Stimulated activated CD4-positive, alpha-beta T cell treated with anti-CD3 and anti-CD28 coated beads, Interleukin-15, amount 100 ng/mL, for 24 hours (primary cell): ENCODE data around the gene ARHGAP26.
"Not testable (repeated sequence)": the region's sequence is repeated elsewhere in the genome, so short reads cannot be mapped to it uniquely, and the experiment has no call there.

Source experiments
- DNase-seq: peaks from one replicate; pipeline ENCODE4 v3.0.0-alpha.2; 2020

The ARHGAP26 gene

DNA sequence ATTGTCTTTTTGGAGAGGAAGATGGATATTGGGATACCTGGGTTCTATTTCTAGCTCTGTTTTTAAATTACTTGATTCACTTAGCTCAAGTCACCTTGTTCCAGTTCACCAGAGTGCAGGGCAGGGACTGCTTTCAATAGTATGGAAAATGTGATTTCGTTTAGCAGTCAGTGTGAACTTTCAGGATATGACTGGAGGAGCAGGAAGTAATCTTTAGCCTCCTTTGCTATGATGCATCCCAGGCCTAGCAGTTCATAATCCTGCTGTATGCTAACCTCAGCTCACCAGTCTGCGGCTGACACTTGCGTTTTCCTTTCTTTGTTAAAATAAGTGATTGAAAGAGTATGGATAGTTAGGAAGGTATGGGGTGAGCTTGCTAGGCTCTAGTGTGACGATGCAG is 169.7 kb downstream of the ARHGAP26 start:
- no peak for DNase-seq

DNA sequence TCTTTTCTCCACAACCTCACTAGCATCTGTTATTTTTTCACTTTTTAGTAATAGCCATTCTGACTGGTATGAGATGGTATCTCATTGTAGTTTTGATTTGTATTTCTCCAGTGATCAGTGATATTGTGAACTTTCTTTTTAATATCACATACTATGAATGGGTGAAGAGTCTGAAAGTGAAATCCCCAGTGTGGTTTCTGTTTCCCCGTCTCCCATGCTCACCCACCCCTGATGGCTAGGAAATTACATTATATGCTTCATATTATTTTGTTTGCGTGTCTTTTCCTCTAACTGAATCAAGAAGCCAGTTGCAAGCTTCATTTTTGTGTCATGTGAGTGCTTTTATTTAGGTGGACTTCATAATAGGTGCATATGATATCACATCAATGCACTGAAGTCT is 171.1 kb downstream of the ARHGAP26 start:
- DNase-seq, result no peak

GRCh38 chr5:142942901-142943300 is 172.7 kb downstream of the ARHGAP26 start:
- no peak for DNase-seq

DNA sequence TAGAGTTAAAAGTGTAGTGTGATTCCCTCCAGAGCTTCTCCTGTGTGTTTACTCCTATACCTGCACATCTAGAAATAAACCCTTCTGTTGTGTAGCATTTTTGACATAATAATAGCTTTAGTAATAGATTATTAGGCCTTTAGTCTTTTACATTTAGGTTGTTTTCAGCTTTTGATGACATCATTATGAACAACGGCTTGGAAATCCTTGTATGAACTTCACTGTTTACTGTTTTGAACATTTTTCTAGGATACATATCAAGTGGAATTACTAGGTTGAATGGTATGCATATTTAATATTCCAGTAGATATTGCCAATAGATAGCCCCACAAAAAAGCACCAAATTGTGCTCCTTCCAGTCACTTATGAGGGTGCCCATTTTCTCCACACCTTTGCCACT is 174.0 kb downstream of the ARHGAP26 start:
- DNase-seq, result no peak

DNA sequence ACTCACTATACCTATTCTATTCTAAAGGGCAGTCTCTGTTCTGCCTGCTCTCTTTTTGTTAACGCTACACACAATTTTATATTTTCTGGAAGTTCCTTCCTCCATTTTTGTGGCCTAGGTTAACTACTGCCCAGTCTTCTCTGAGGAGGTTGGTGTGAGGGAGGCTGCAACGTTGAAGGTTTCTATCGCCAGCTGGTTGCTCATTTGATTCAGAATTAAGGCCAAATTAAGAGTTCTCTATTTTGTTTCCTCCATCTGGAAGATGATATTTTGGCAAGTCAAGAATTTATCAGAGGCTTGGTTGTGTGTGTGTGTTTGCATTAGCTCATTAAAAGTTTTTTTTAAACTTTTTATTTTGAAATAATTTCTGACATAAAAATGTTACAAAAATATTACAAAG is 175.1 kb downstream of the ARHGAP26 start:
- no peak for DNase-seq

GRCh38 chr5:142945845-142946244 is 175.7 kb downstream of the ARHGAP26 start:
- DNase-seq, result no peak

DNA sequence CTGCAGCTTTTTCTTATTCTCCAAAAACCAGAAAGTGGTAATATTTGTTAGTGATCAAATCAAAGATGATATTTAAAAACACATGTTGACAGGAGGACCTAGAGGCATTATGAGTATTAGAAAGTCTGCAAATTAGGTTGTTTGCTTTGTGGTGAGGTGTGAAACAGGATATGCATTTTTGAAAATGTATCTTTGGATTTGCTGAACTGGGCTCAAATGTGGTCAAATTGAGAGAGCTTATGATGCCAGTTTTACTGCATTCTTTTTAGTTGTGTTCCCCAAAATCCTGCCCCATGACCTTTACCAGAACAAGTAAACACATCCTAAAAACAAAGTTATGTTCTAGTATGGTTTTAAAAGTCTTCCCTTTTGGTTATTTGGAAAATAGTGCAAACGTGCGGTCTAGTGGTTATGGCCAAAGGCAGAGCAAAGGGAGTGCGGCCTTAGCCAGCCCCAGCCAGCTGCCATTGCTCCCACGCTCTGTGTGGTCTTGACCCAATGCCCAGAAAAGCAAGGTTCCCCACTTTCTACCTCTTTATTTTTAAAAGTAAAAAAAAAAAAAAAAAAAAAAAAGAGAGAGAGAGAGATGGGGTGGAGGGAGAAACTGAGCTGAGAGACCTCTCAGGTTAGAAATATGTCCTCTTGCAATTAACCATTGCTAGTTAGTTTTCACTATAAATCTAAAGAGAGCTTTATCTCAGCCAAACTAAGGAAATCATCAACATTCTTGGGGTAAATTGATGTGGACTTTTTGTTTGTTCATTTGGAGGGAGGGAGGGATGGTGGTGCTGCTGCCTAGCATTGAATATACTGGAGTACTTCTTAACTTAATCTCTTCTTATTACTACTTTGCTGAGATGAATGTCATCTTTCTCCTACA is 176.6 kb downstream of the ARHGAP26 start:
- DNase-seq, result no peak

DNA sequence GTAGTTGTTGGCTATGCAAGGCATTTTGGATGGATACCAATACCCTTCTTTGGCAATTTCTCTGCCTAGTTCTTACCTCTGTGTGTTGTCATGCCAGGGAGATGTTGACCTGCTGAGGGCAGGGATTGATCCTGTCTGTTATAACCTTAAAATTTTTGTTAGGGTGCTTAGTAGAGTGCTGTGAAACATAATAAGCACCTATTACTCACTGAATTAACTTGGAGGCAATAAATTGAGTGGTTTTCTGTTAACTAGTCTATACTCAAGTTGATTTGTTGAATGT is 177.2 kb downstream of the ARHGAP26 start:
- no peak for DNase-seq

DNA sequence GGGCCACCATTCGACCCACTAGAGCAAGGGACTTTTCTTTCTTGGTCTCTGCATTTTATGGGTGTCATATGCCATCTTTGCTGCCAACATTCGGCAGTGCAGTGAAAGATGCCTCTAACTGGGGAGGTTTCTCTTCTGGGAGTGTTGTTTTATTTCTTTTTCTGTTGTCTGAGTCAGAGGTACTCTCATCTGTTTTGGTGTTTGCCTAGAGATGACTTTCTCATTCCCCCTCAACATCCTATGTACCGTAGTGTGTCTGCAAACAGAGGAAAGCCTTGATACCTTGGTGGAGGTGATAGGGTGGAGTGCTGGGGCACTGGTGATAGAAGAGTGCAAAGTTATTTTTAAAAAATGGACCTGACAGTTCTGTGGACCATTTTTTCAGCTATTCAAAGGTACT is 182.1 kb downstream of the ARHGAP26 start:
- DNase-seq, result no peak

DNA sequence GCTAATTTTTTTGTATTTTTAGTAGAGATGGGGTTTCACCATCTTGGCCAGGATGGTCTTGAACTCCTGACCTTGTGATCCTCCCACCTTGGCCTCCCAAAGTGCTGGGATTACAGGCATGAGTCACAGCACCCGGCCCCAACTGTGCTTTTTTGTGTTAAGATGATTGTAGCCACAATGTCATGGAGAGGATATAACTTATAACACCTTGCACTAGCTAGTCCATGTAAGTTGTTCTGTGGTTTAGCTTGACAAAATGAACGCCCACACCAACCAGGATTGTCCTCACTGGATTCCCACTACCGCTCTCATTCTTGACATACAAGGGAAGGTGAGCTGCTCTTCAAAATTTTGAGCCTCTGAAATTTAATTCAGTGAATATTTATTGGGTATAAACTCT is 182.7 kb downstream of the ARHGAP26 start:
- DNase-seq, result not testable (repeated sequence)

- no peak for DNase-seq
Observed at GRCh38 chr5:142954455-142954854, 184.3 kb downstream of the ARHGAP26 start.

GRCh38 chr5:142955628-142956027 is 185.5 kb downstream of the ARHGAP26 start:
- no peak for DNase-seq

DNA sequence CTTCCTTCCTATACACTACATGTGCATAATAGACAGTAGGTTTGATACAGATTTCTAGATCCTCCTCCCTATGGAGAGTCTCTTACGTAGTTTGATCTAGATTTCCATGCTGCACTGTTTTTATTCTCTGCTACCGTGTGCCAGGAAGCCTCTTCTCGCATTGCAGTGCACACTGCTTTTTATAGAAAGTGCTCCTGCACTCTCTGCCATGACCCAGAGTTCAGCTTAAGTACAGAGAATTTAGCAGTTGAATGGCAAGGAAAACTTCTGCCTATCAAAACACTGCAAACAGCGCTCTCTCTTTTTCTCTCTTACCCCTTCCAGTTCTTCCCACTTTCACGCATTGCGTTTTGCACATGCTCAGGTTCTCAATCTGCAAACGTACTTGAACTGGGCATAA is 187.4 kb downstream of the ARHGAP26 start:
- no peak for DNase-seq

- DNase-seq, result no peak
Observed at GRCh38 chr5:142958944-142959682, 188.9 kb downstream of the ARHGAP26 start.

DNA sequence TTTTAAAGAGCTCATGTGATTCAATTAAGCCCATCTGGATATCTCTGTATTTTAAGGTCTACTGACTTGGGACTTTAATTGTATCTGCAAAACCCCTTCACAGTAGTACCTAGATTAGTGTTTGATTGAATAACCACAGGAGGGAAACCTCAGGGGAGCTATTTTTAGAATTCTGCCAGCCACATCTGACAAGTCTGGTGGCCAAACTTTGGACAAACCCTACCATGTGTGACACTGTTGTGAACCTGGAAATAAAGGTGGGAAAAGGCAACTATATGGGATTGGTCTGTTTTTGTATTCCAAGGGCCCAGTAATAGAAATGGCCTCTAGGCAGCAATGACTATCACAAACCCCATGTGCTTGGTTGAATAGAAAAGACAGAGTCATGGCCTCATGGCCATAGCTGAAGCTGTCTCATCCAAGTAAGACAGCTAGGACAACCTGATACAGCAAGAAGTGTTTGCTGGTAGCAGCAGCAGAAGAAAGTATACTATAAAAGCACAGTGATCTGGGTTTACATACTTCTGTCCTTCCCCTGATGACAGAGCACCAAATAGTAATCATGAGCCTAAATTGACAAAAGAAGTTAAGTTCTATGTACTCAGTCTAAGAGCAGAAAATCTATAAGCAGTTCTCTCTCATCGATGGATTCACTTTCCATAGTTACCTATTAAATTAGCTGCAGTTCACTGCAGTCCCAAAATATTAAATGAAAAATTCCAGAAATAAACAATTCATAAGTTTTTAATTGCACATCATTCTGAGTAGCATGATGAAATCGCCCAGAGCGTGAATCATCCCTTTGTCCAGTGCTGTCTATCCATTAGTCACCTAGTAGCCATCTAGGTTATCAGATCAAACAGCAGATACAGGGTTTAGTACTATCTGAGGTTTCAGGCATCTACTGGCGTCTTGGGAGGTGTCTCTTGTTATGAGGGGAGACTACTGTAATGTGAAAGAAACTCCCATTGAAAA is 189.8 kb downstream of the ARHGAP26 start:
- DNase-seq, result no peak

DNA sequence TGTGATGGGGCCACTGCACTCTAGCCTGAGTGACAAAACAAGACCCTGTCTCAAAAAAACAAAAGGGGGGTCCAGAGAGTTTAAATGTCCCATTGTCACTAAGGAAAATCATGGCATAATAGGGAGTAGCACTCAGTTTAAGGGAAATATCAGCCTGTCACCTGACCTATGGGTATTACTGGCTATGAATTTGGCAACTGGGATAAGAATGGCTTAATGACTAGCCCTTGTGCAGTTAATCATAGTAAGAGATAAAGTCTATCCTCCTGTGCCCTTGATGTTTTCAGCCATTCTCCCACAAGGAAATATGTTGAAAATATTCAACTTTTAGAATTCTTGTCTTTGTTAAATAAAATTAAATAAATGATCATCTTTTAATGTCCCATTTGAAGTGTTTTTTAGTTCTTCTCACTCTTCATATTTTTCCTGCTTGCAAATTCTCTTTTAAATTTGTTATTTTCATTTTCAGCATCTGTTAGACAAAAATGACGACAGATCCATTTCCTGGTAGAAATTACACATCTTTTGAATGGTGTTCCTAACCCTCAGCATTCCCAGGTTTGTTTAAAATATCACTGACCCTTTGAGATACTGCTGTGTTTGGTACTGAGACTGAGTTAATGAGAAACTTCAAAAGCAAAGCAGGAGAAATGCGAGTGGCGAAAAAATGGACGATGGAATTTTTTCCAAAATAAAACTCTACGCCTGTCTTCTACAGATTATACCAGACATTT is 191.4 kb downstream of the ARHGAP26 start:
- no peak for DNase-seq

DNA sequence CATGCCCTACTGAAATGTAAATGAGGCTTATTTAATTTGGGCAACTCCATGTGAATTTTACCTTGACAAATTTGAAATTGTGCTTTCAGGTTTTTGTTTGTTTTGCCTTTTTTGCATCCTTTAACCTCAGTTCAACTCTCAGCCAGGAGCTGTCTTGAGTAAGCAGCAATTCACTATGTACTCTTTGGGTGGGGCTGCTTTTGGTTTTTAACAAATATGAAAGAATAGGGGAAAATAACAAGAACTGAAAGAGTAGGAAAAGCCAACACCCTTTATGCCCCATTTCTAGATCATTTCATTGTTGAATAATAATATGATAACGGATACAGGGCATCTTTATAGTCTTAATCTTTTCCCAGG is 192.0 kb downstream of the ARHGAP26 start:
- no peak for DNase-seq

DNA sequence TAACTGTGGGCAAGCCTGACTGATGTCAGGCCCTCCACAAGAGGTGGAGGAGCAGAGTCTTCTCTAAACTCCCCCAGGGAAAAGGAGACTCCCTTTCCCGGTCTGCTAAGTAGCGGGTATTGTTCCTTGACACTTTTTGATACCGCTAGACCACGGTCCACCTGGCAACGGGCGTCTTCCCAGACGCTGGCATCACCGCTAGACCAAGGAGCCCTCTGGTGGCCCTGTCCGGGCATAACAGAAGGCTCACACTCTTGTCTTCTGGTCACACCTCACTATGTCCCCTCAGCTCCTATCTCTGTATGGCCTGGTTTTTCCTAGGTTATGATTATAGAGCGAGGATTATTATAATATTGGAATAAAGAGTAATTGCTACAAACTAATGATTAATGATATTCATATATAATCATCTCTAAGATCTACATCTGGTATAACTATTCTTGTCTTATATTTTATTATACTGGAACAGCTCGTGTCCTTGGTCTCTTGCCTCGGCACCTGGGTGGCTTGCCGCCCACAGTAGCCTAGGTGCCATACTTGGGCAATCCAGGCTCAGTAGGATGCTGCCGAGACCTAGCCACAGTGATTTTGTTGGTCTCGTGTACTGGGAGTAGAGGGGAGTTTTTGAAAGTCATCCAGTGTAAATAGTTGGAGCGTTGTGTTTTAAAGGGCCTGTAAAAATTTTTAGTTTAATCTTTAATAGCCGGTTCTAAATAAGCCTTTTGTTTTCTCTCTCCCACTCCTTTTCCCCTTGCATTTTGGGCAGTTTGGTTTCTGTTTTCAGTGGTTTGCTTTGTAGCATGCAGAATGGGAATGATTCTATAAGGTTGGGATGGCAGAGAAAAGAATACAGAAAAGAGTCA is 195.3 kb downstream of the ARHGAP26 start:
- DNase-seq, result peak; percentile 19

DNA sequence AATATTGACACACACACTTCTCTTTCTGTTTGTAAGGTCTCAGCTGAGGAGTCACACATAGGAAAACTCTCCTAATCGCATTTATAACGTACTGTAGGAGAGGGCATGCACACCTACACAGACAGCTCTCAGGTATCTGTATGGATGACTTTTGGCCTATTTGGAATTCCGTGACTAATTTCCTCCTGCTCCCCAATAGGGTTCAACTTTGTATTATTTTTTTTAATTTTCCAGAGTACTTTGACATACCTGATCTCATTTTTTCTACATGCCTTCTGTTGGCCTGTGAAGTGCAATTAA is 195.9 kb downstream of the ARHGAP26 start:
- DNase-seq, result no peak

GRCh38 chr5:142969186-142969585 is 199.0 kb downstream of the ARHGAP26 start:
- DNase-seq, result no peak

DNA sequence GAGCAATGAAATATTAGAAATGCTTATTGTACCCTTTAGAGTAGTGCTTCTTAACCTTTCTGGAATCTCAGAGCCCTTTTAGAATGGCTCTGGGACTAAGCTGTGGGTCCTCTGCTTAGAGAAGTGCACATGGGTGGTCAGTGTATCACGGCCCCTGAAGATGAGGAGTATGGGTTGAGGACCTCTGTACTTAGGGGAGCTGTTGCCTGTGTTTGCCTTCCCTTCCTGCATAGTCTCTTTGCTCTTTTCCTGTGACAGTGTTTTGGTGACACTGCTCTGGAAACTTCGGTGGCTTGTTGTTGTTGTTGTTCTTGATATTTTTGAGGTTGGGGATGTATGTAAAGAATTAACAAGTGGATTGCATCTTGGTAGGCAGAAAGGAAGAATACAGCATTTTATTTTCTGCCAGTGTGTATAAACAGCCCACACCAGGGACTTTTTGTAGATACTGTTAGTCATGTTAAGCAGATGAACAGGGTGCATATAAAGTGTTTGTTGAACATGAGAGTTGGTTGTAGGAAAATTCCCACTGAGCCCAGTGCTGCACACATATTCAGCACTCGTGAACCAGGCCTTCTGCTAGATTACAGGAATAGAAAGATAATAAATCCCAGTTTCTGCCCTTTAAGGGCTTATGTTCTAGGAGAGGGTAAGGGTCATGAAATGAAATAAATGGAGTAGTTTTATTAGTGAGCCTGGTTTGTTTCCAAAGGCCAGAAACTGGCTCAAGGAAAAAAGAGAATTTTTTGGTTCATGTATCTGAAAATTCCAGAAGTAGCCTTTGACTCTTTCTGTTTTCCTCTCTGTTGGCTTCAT is 199.7 kb downstream of the ARHGAP26 start:
- no peak for DNase-seq
